GM18526 (cell line): ENCODE results near the gene CNGA4.

Source experiments
- POLR2A ChIP-seq: IDR thresholded peaks from 3 replicates; pipeline ENCODE4 v1.6.1; 2011; ENCODE audit not compliant: insufficient read length; ENCODE audit errors: extremely low read depth

CNGA4 gene

DNA sequence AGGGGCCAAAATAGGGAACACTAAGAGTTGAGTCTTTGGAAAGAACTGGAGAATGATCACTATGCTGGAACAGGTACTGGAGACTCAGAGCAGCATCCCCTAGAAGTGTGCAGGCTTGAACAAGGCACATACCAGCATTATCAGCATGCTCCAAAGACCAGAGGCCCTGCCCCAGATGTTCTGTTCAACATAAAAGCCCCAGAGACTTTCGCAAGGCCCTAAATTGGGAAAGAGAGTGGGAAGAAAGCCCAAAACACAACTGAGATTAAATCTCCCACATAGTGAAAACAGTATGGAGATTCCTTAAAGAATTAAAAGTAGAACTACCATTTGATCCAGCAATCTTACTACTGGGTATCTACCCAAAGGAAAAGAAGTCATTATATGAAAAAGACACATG lies 9.4 kb downstream of the CNGA4 start:
- TF ChIP-seq POLR2A, result no peak

- TF ChIP-seq POLR2A, result no peak
Measured at GRCh38 chr11:6249770-6250555, 11.1 kb downstream of the CNGA4 start.

- no peak for TF ChIP-seq POLR2A
Measured at GRCh38 chr11:6251120-6251733, 12.3 kb downstream of the CNGA4 start.

DNA sequence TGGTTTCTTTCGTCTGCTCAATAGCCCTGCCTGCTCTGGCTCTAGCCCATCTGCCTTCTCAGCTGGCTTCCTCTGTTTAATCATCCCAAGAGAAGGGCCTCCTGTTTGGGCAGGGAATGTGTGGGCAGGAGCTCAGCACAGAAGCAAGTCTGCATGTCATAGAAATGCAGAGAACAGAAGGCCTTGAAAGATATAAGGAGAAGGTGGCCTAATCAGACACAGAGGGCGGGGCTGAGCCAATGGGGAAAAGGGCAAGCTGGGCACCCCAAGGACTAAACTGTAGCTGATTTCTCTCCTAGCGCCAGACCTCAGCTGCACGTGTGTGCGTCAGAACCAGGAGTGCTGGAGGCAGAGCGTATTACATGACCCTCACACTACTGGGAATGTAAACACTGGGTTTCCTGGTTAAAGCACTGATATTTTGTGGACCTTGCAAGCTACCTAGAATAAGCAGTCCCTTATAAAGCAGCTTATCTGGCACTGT lies 13.1 kb downstream of the CNGA4 start:
- TF ChIP-seq POLR2A, result no peak

DNA sequence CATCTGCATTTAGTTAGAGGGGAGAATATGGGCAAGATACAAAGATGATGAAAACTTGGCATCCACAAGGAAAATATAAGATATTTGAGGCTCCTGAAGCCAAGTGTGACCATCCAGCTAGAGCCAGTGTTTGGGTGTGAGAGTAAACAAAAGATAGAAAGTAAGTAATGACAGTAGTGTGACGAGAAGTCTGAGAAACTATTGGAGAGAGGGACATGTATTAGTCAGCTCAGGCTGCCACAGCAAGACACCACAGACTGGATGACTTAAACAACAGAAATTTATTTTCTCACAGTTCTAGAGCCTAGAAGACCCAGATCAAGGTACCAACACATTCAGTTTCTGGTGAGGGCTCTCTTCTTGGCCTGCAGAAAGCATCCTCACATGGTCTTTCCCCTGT lies 14.3 kb downstream of the CNGA4 start:
- TF ChIP-seq POLR2A, result no peak

DNA sequence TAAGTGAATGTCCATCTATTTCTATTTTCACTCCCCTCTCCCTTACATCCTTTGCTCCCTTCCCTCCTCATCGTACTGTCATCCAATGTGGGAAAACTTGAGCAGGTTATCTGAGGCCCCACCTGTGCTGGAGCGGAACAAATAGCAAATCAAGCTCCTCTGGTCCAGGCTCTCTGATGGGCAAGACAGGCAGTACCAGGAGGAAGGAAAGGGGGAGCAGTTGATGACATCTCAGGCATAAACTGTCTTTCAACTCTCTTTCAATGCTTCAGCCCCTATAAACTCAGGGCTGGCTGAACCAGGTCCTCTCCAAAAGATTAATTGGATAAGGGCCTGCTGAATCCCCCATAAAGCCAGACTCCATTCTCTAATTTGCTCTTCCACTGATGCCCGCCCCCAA lies 19.3 kb downstream of the CNGA4 start:
- TF ChIP-seq POLR2A, result no peak

GRCh38 chr11:6258571-6259081 lies 19.7 kb downstream of the CNGA4 start:
- TF ChIP-seq POLR2A, result no peak

GRCh38 chr11:6260207-6260726 lies 21.4 kb downstream of the CNGA4 start:
- no peak for TF ChIP-seq POLR2A

- no peak for TF ChIP-seq POLR2A
Measured at GRCh38 chr11:6263662-6264061, 24.8 kb downstream of the CNGA4 start.

GRCh38 chr11:6268820-6269219 lies 29.9 kb downstream of the CNGA4 start:
- TF ChIP-seq POLR2A, result no peak

GRCh38 chr11:6269994-6270393 lies 31.1 kb downstream of the CNGA4 start:
- TF ChIP-seq POLR2A, result no peak

DNA sequence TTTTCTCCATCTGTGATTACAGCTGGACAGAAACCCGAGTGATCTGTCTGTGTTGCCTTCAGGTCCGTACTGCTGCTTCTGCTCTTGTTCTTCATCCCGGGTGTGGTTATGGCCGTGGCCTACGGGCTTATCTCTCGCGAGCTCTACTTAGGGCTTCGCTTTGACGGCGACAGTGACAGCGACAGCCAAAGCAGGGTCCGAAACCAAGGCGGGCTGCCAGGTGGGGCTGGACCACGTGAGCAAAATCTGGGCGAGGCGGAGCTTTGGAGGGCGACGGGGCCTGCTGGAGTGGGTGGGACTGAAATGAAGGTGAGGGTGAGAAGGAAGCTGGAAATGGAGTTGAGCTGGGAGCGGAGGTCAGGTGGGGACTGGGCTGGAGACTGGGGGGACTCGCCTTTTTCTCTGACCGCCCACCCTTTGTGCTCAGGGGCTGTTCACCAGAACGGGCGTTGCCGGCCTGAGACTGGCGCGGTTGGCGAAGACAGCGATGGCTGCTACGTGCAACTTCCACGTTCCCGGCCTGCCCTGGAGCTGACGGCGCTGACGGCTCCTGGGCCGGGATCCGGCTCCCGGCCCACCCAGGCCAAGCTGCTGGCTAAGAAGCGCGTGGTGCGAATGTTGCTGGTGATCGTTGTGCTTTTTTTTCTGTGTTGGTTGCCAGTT lies 31.8 kb downstream of the CNGA4 start:
- TF ChIP-seq POLR2A, result no peak

- TF ChIP-seq POLR2A, result no peak
Measured at GRCh38 chr11:6271598-6271997, 32.7 kb downstream of the CNGA4 start.

DNA sequence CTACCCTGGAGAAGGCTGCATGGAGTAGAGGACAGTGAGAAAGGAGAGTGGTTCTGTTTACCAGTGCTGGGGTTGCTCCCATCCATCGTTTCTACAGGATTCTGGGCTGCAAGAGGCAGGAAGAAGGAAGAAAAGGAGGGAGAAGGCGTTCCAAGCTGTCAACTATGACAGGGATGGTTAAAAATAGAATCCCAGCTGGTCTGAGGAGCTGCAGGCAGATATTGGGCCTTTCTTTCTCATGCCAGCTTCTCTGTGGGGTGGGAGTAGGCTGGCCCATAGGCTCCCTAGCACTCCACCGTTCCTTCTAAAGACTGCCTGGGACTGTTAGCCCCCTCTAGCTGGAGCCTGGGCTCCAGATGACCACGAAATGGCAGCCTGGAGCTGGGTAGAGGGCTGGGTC lies 34.3 kb downstream of the CNGA4 start:
- no peak for TF ChIP-seq POLR2A

DNA sequence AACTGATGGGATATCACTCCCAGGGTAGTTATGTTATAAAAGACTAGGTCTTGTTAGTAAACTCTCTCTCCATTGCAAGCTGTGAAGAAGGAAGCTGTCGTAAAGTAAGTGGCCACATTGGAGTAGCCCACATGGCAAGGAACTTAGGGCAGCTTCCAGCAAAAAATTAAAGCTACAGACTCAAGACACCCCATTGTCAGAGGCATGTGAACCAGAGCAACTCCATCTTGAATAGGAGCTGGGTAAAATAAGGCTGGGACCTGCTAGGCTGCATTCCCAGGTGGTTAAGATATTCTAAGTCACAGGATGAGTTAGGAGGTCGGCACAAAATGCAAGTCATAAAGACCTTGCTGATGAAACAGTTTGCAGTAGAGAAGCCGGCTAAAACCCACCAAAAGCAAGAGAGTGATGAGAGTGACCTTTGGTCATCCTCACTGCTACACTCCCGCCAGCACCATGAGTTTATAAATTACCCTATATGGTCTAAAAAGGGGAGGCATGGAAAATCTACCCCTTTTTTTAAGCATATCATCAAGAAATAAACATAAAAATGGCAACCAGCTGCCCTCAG lies 44.6 kb downstream of the CNGA4 start:
- TF ChIP-seq POLR2A, result no peak

- TF ChIP-seq POLR2A, result no peak
Measured at GRCh38 chr11:6284250-6284649, 45.4 kb downstream of the CNGA4 start.

DNA sequence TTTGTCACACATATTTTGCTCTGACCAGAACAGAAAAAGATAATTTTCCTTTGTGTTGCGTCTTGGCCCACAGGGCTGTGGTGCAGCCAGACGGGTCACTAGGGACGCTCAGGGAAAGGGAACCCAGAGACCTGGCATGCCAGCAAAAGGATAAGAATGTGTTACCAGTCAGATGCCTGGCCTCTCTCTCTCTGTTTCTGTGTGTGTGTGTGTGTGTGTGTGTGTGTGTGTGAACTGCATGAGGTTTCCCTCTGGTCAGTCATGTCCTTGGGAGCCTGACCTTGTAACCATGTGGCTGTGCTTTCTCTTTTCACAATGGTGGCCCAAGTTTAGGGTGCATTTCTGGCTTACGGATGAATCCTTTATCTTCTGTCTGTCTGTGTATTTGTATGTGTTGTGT lies 46.1 kb downstream of the CNGA4 start:
- TF ChIP-seq POLR2A, result no peak
